GM12891 (cell line): ENCODE measurements around the gene DDX41.

Experiments used
- POLR2A ChIP-seq: IDR thresholded peaks from 2 replicates; pipeline ENCODE4 v1.6.1; 2011; ENCODE audit warnings: low read depth, low read length, control low read depth
- POLR2AphosphoS5 ChIP-seq: IDR thresholded peaks from 2 replicates; pipeline ENCODE4 v1.6.1; 2011; ENCODE audit warnings: low read depth, low read length, control low read depth

GRCh38 chr5:177511796-177512675 lies 4.7 kb downstream of the DDX41 start:
- no peak for TF ChIP-seq POLR2A
- TF ChIP-seq POLR2AphosphoS5, result no peak
